Glomerular visceral epithelial cell (primary cell): ENCODE results near the gene CDC42BPG.

Experiments
- DNase-seq: peaks from one replicate; pipeline ENCODE4 v3.0.0-alpha.2; 2016; ENCODE audit errors: extremely low spot score

The CDC42BPG gene

GRCh38 chr11:64866173-64866491 lies 21.7 kb upstream of the CDC42BPG start:
- no peak for DNase-seq

DNA sequence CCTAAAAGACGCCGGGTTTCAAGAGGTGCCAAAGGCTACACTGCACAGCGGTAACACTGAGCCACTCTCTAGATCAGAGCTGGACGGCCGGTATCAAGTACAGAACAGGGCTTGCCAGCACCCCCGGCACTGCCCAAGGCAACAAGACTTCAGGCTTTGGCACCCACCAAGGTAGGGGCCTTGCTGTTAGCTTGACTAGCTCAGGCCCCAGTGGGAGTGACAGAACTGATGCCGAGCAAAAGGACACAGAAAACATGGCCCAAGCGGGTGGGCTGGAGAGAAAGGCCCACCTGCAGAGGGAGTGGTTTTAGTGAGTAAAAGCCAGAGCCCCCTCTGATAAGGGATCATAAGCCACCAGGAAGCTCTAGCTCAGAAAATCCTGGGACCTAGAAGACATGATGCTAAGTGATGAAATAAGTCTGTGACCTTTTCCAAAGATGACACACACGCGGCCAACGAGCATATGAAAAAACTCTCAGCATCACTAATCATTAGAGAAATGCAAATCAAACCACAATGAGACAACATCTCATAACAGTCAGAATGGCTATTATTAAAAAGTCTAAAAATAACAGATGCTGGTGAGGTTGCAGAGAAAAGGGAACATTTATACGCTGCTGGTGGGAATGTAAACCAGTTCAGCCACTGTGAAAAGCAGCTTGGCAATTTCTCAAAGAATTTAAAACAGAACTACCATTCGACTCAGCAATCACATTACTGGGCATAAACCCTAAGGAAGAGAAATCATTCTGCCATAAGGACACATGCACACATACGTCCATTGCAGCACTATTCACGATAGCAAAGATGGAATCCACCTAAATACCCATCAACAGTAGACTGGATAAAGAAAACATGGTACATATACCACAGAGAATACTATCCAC lies 21.1 kb upstream of the CDC42BPG start:
- DNase-seq: no peak

- DNase-seq: peak; percentile 82
These were observed 20.2 kb upstream of the CDC42BPG start for GRCh38 chr11:64864473-64865285.

GRCh38 chr11:64864135-64864472 lies 19.7 kb upstream of the CDC42BPG start:
- DNase-seq: no peak

DNA sequence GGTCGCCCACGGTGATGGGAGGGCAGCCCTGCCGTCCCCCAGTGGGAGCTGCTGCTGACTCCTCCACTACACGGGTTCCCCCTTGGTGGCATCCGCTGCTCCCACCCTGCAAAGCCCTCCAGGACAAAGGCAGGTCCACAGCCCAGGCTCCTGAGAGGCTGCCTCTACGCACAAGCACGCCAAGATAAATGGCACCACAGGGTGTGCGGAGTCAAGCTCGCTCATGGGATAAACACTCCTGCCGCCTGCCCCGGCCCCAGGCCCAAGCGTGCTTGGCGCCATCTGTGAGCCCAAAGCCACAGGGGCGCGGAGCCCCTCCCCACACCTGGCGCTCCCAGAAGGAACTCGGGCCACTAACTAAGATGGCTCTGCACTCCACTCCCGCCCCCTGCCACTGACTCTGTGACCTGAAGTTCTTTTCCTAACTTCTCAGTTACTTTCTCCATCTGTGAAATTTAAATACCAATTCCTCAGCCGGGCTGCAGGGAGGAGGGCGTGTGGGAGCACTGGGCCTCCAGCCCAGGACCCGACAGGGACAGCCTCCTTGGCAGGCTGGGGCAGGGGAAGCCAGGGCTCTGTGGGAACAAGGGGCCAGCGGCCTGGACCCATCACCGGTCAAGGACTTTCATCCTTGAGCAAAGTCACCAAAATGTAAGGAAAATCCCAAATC lies 19.1 kb upstream of the CDC42BPG start:
- no peak for DNase-seq

GRCh38 chr11:64862987-64863390 lies 18.5 kb upstream of the CDC42BPG start:
- no peak for DNase-seq

DNA sequence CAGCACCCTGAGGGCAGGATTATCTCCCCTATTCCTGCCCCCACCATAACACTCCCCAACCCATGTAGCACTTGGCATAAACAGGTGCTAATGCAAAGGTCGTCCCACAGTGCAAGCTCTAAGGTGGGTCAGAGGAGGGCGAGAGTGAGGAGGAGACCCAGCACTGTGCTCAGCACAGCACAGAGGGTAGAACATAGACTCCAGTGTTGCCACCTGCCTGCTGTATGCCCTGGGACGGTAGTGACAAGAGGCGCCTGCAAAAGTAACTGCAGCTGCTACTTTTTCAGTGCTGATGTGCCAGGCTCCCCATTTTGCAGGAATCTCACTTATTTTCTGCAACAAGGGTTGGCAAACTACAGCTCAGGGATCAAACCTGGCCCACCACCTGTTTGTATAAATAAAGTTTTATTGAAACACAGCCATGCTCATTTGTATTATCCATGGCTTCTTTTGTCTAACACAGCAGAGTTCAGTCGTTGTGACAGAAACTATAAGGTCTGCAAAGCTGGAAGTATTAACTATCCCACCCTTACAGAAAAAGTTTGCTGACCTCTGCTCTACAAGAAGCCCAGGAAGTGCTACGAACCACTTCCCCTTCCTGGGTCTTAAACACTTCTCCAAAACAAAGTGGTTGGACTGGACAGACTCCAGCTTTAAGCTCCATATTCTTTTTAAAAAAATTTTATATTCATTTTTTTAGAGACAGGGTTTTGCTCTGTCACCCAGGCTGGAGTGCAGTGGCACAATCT lies 16.9 kb upstream of the CDC42BPG start:
- DNase-seq: no peak

DNA sequence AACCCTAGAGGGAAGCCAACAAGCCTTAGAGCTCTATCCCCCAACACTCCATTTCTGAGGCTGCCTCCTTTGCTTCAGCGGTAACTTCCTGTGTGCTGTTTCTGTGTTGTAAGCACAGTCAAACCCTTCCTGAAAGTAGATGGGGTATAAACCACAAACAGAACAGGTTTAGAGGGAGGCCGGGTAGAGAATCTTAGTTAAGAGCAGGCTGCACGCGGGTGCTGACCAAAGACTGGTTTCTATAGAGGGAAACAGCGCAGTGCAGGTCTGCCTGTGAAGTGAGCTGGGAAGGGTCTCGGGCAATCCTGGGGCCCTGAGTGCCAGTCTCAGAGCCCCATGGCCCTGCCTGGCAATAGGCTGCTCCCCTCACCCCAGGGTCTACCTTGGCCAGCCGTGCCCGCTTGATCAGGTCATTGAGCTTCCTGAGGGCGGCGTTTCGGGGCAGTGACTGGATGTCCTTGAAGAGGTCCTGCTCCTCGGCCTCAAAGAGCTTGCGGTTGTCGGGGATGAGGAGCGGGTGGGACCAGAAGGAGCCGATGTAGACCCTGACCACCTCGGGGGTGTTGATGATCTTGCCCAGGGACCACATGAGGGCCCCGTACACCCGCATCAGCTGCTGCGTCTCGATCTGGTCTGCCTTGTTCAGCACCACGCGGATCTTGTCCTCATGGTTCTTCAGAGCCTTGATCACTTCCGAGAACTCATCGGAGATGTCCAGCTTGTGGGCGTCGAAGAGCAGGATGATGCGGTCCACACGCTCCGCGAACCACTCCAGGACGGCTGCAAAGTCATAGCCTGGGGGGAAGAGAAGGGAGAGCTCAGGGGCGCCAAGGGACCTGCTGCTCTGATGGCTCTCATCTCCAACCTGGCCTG lies 15.3 kb upstream of the CDC42BPG start:
- DNase-seq: no peak

GRCh38 chr11:64858467-64859263 lies 14.2 kb upstream of the CDC42BPG start:
- DNase-seq: no peak

DNA sequence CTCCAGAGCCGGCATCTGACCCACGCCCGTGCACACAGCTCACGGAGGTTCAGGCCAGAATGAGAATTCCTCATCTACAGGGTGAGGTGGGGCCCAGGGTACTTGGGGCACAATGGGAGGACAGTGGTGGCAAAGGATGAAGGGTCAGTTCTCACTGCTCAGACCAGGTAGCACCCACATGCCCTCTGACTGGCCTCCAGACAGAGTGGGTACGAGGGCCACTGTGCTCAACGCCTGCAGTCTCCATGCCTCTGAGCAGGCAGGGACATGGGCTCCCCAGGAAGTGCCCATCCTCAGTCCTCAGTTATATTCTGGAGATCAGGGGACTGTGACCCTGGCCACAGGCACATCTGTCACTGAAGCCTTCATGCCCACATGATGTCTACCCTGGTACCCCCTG lies 13.0 kb upstream of the CDC42BPG start:
- DNase-seq: no peak

GRCh38 chr11:64856382-64857227 lies 12.2 kb upstream of the CDC42BPG start:
- peak; percentile 92 for DNase-seq

DNA sequence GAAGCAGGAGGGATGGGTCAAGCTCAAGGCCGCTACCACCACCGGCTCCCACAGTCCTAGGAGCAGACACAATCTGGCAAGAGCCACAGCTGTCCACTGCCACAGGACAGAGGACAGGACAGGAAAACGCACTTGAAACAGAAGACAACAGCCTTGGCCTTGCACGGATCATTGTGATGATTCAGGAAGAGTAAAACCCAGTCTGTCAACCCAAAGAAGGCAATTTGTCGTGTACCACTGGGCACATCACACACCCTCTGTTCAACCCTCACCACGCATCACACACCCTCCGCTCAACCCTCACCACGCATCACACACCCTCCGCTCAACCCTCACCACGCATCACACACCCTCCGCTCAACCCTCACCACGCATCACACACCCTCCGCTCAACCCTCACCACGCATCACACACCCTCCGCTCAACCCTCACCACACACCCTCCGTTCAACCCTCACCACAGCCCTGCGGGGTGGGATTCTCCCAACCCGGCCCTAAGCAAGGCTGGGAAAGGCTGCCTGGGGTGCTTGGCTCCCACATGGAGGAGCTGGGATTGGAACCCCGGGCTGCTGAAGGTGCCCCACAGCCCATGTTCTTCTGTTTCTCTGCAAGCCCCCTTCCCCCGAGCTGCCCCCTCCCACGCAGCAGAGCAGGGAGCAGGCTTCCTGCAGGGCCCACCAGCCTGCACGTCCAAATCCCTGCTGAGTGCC lies 11.3 kb upstream of the CDC42BPG start:
- no peak for DNase-seq

DNA sequence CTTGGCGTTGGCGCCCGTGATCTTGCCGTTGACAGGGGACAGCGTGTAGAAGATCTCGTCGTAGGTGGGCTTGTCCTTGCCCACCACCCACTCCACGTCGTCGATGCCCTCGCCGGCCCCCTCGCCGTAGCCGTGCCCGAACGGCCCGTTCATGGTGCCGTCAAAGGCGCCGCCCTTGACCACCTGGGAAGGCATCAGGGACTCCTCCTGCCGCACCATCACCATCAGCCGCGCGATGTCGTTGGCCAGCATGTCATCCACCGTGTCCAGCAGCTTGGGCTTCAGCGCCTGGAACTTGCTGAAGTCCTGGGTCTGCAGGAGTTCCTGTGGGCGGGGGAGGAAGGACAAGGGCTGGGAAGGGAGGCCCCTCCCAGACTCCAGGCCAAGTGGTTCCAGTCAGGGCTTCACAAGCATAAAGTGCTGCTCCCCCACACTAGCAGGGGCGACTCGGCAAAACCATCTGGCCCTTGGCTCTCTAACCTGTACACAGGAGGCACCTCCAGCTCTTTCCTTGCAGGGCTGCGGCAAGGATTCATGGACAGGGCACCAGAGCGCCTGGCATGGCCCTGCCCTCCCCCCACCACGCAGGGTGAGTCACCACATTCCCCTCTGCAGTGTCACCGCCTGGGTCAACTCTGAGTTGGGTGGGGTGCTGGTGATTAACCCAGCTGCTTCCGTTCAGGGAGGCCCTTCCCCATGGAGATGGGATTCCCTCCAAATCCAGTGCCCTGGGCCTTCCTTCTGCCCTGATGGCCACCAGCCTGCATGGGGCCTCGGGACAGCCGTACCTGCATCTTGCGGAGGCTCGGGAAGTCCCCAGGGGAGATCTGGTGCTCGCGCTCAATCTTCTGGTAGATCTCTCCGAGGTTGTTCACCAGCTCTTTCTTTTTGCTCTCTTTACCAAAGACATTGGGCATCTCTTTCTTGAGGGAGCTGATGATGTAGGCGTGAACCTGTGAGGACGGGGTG lies 10.4 kb upstream of the CDC42BPG start:
- peak; percentile 96 for DNase-seq

GRCh38 chr11:64854157-64854533 lies 9.7 kb upstream of the CDC42BPG start:
- DNase-seq: no peak

DNA sequence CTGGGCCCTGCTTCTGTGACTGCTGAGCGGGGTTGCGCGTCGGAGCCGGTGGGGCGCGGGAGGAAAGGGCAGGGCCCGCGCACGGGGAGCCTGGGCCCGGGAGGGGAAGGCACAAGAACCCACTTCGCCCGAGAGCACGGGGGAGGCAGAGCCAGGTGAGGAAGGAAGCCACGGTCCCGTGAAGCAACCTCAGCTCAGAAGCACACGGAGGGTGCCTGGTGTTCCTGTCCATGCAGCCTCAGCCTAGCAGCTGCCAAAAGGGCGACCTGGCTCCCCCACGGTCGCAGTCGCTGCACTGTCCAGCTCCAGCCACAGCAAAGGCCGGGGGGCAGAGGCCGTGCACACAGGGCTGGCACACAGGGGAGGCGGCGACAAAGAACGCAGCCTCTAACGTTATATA lies 9.3 kb upstream of the CDC42BPG start:
- DNase-seq: no peak

DNA sequence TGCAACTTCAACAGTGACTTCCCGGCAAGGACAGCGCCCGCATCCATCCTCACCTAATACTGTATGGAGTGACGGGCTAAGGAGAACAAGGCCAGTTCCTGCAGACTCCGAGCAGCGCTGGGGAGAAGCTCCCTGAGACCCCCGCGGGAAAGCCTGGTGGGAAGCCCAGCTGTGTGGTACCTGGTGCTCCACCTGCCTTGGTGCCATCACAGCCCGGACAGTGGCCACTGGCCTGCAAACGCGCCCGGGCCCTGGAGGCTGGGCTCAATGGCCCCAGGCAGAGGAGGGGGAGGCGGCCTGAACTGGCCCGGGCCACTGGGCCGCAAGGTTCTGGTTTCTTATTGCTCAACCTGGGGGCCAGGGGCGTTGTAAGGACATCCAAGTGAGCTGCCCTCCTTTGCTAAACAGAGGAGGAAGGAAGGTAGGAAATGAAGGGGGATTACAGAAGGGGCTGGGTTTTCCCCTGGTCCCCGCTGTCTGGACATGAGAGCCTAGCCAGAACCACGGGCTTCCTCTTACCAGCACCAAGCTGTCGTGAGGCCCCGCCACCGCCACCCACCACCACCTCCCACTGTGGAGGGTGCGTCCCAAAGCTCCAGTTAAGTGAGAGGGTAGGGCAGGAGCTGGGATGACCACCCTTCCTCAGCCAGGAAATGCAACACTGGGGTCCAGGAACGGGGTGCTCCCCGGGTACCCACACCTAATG lies 8.5 kb upstream of the CDC42BPG start:
- DNase-seq: no peak
